Inferior parietal cortex (tissue), 1 donor: Measurements from ENCODE around the gene DLEU7.

Experiments used
- DNase-seq: peaks from one replicate; pipeline ENCODE4 v3.0.0-alpha.2; 2016; ENCODE audit errors: extremely low spot score

The DLEU7 gene

GRCh38 chr13:50793026-50793425, 50.5 kb downstream of the DLEU7 start:
- DNase-seq = no peak

- DNase-seq = no peak
These were observed 54.8 kb downstream of the DLEU7 start for GRCh38 chr13:50788551-50789210.

- DNase-seq = no peak
These were observed 55.9 kb downstream of the DLEU7 start for GRCh38 chr13:50787316-50788195.

GRCh38 chr13:50783717-50784290, 59.7 kb downstream of the DLEU7 start:
- DNase-seq = no peak

- DNase-seq = no peak
These were observed 60.4 kb downstream of the DLEU7 start for GRCh38 chr13:50783066-50783465.

- no peak for DNase-seq
These were observed 63.1 kb downstream of the DLEU7 start for GRCh38 chr13:50780201-50781015.

GRCh38 chr13:50779443-50780200, 63.9 kb downstream of the DLEU7 start:
- DNase-seq = no peak
